ENCODE measurements around the gene MTPN. TPM values are rescaled to one million over a fixed set of nuclear protein-coding genes. Genes with fewer than 3 reads are reported as not detected.

The MTPN gene
- 10 to 100 TPM; 48.5 to 94.2 (median 58.7) TPM for total RNA-seq

- intact Hi-C loops (cut with DNase I; ENCODE audit: low total_unique reads) = loop anchor here (1.0 to 10.0 kb wide), 5 partner anchors 60 to 832 kb away; partner anchors contain the start of genes STMP1 and TMEM140
- ATAC-seq = peak; percentile 99
- peaks cover 30 to 43% of the 10 kb centered on the region in 2 donors for H3K4me1 ChIP-seq
These were observed at the start of gene MTPN for GRCh38 chr7:135977007-135977741. TSS of gene MTPN (minus strand) at chr7:135977359. CDS start at chr7:135977100, 259 bp downstream.

GRCh38 chr7:136026209-136026608 lies 49.0 kb upstream of the MTPN start:
- Histone ChIP-seq H3K36me3 (no peaks in the 10 kb centered on the region), H3K27me3 (no peaks in the 10 kb centered on the region), H3K4me1 (no peaks in the 10 kb centered on the region), H3K4me3 (no peak overlapping the region), H3K27ac (no peak overlapping the region), H3K9me3 (no peaks in the 10 kb centered on the region)
- DNase-seq (no peak), ATAC-seq (no peak)
- intact Hi-C loops (cut with DNase I; ENCODE audit: low total_unique reads) = no loop called here
- in situ Hi-C loops (cut with MboI; ENCODE audit: low sequenced_read_pairs in 4 of 4) = no loop called here
- TF ChIP-seq POLR2A (IDR thresholded peaks at IDR 0.05) = no peak
- no peak for TF ChIP-seq CTCF (IDR thresholded peaks at IDR 0.05 in 4 of 5, conservative IDR thresholded peaks at IDR 0.05 in 1 of 5)

More at GRCh38 chr7:135977007-135977741, at the start of gene MTPN:
- in situ Hi-C loops (cut with MboI; ENCODE audit: low sequenced_read_pairs in 4 of 4) = loop anchor here in 1 of 4 donors (10.0 kb wide), 1 partner anchor 312 kb away; the partner anchor contains the start of gene STMP1
- DNase-seq = peak; percentile 97 to 98
- no peak for TF ChIP-seq CTCF (IDR thresholded peaks at IDR 0.05 in 4 of 5, conservative IDR thresholded peaks at IDR 0.05 in 1 of 5)
- TF ChIP-seq POLR2A (IDR thresholded peaks at IDR 0.05) = peak; percentile 76 to 77
- Histone ChIP-seq H3K27me3 (no peaks in the 10 kb centered on the region), H3K4me3 (peak within 1 kb of the TSS; percentile 85 to 99 (median 92)), H3K36me3 (no peaks in the 10 kb centered on the region), H3K9me3 (no peaks in the 10 kb centered on the region), H3K27ac (peak within 1 kb of the TSS; percentile 89 to 96 (median 92))

GRCh38 chr7:136023134-136023869 lies 46.1 kb upstream of the MTPN start:
- ATAC-seq = no peak
- intact Hi-C loops (cut with DNase I; ENCODE audit: low total_unique reads) = no loop called here
- H3K36me3 ChIP-seq = no peaks in the 10 kb centered on the region
- no peaks in the 10 kb centered on the region for H3K27me3 ChIP-seq
- H3K4me1 ChIP-seq = no peaks in the 10 kb centered on the region
- TF ChIP-seq CTCF (IDR thresholded peaks at IDR 0.05 in 4 of 5, conservative IDR thresholded peaks at IDR 0.05 in 1 of 5) (no peak), POLR2A (IDR thresholded peaks at IDR 0.05) (no peak)
- no peak overlapping the region for H3K27ac ChIP-seq
- no peak overlapping the region for H3K4me3 ChIP-seq
- no peak for DNase-seq
- in situ Hi-C loops (cut with MboI; ENCODE audit: low sequenced_read_pairs in 4 of 4) = loop anchor here in 1 of 4 donors (25.0 kb wide), 2 partner anchors 361 to 736 kb away; partner anchors contain the start of gene STMP1
- H3K9me3 ChIP-seq = no peaks in the 10 kb centered on the region

GRCh38 chr7:136020556-136020955 lies 43.4 kb upstream of the MTPN start:
- in situ Hi-C loops (cut with MboI; ENCODE audit: low sequenced_read_pairs in 4 of 4) = loop anchor here in 1 of 4 donors (25.0 kb wide), 2 partner anchors 358 to 733 kb away; partner anchors contain the start of gene STMP1
- ATAC-seq (no peak), DNase-seq (no peak)
- H3K27ac ChIP-seq = no peak overlapping the region
- H3K4me3 ChIP-seq = no peak overlapping the region
- H3K36me3 ChIP-seq = no peaks in the 10 kb centered on the region
- no peaks in the 10 kb centered on the region for H3K27me3 ChIP-seq
- H3K4me1 ChIP-seq = no peaks in the 10 kb centered on the region
- intact Hi-C loops (cut with DNase I; ENCODE audit: low total_unique reads) = no loop called here
- H3K9me3 ChIP-seq = no peaks in the 10 kb centered on the region
- TF ChIP-seq POLR2A (IDR thresholded peaks at IDR 0.05) (no peak), CTCF (IDR thresholded peaks at IDR 0.05 in 4 of 5, conservative IDR thresholded peaks at IDR 0.05 in 1 of 5) (no peak)

Data from gastrocnemius medialis (tissue), 4 donors.